HL-60 (cell line): ENCODE data around the gene TRABD.

ENCODE experiments used
- CTCF ChIP-seq: IDR thresholded peaks from one replicate; pipeline ENCODE4 v1.5.1; 2011; ENCODE audit warnings: low read length, control low read depth, inconsistent platforms; ENCODE audit not compliant: insufficient read depth
- GABPA ChIP-seq: IDR thresholded peaks from 2 replicates; pipeline ENCODE4 v1.6.1; 2012; ENCODE audit warnings: low read depth
- POLR2AphosphoS5 ChIP-seq: IDR thresholded peaks from 2 replicates; pipeline ENCODE4 v1.6.1; 2012; ENCODE audit warnings: low read depth
- REST ChIP-seq: IDR thresholded peaks from 2 replicates; pipeline ENCODE4 v1.6.1; 2012; ENCODE audit warnings: low read depth; ENCODE audit not compliant: insufficient replicate concordance
- SPI1 ChIP-seq: IDR thresholded peaks from 2 replicates; pipeline ENCODE4 v1.6.1; 2012; ENCODE audit warnings: low read depth, mild to moderate bottlenecking, borderline replicate concordance

GRCh38 chr22:50169181-50169759, 16.4 kb upstream of the TRABD start:
- TF ChIP-seq REST = no peak
- no peak for TF ChIP-seq CTCF
- TF ChIP-seq GABPA = no peak
- TF ChIP-seq POLR2AphosphoS5 = no peak
- no peak for TF ChIP-seq SPI1
